Neutrophil (primary cell): ENCODE results near the gene GNA12.
"Not testable (repeated sequence)": the region's sequence is repeated elsewhere in the genome, so short reads cannot be mapped to it uniquely, and the experiment has no call there.

Experiments used
- H3K27ac ChIP-seq: fragments of 200-600 bp; sonication (generic); 2 replicates; pipeline ENCODE4 v1.5.1; 2016; ENCODE audit warnings: mild to moderate bottlenecking, moderate library complexity
- H3K27me3 ChIP-seq: fragments of 200-600 bp; sonication (generic); 2 replicates; pipeline ENCODE4 v1.6.0; 2016; ENCODE audit warnings: mild to moderate bottlenecking
- H3K36me3 ChIP-seq: fragments of 200-600 bp; sonication (generic); 2 replicates; pipeline ENCODE4 v1.5.1; 2017
- H3K4me1 ChIP-seq, 2 experiments: fragments of 200-600 bp in 1 of 2; sonication (generic) in 1 of 2; 1 replicate in 1 of 2; 2 replicates in 1 of 2; pipeline versions ENCODE4 v1.5.1 to v1.6.1; 2013 to 2016; ENCODE audit warnings: low read depth in 1 of 2, low read length in 1 of 2, mild to moderate bottlenecking in 1 of 2, moderate library complexity in 1 of 2; ENCODE audit not compliant: control insufficient read depth in 1 of 2, insufficient read depth in 1 of 2
- H3K4me3 ChIP-seq, 2 experiments: fragments of 200-600 bp in 1 of 2; sonication (generic) in 1 of 2; 1 replicate in 1 of 2; 2 replicates in 1 of 2; pipeline ENCODE4 v1.5.1; 2013 to 2016; ENCODE audit warnings: low read depth in 1 of 2, low read length in 1 of 2, mild to moderate bottlenecking in 1 of 2, moderate library complexity in 1 of 2
- H3K9me3 ChIP-seq: fragments of 200-600 bp; sonication (generic); 2 replicates; pipeline ENCODE4 v1.5.1; 2016
- TF ChIP-seq, protein P1 (sequence below): fragments of 200-600 bp; sonication (generic); IDR thresholded peaks from 2 replicates; pipeline ENCODE4 v1.5.1; 2016; ENCODE audit warnings: antibody characterized with exemption

Gene GNA12

DNA sequence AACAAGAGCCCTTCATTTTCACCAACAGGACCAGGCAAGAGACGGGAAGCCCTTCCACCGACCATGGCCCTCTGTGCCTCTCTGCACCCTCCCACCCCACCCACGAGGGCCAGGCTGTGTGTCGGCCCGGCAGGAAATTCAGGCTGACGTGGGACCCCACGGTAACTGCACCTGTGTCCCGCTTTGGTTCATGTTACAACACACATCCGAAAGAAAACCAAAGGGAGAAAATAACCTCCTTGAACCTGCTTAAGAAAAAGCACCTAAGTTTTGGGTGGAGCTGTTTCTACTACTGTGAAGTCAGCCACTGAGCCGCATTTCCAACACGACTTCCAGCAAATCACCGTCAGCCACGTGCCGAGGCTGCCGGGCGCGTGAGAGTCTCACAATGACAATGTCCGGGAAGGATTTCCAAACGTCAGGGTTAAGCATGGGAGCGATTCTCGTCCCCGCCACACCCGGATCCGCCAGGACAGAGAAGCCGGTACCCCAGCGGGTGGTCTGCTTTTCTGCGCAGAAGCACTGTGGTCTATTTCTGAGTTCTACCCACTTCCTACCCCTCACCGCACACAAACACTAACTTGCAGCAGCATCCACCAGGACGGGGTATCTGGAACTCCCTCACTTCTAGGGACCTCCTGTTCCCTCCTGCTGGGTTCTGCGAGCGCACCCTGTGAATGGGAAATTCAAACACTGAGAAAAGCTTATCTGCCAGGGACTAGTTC, 119.5 kb downstream of the GNA12 start:
- H3K4me3 ChIP-seq = no peak overlapping the region
- no peaks in the 10 kb centered on the region for H3K4me1 ChIP-seq
- TF ChIP-seq, protein P1, sequence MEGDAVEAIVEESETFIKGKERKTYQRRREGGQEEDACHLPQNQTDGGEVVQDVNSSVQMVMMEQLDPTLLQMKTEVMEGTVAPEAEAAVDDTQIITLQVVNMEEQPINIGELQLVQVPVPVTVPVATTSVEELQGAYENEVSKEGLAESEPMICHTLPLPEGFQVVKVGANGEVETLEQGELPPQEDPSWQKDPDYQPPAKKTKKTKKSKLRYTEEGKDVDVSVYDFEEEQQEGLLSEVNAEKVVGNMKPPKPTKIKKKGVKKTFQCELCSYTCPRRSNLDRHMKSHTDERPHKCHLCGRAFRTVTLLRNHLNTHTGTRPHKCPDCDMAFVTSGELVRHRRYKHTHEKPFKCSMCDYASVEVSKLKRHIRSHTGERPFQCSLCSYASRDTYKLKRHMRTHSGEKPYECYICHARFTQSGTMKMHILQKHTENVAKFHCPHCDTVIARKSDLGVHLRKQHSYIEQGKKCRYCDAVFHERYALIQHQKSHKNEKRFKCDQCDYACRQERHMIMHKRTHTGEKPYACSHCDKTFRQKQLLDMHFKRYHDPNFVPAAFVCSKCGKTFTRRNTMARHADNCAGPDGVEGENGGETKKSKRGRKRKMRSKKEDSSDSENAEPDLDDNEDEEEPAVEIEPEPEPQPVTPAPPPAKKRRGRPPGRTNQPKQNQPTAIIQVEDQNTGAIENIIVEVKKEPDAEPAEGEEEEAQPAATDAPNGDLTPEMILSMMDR = no peak
- H3K27me3 ChIP-seq = peaks cover 6% of the 10 kb centered on the region
- no peak overlapping the region for H3K27ac ChIP-seq
- no peaks in the 10 kb centered on the region for H3K9me3 ChIP-seq
- H3K36me3 ChIP-seq = no peaks in the 10 kb centered on the region

DNA sequence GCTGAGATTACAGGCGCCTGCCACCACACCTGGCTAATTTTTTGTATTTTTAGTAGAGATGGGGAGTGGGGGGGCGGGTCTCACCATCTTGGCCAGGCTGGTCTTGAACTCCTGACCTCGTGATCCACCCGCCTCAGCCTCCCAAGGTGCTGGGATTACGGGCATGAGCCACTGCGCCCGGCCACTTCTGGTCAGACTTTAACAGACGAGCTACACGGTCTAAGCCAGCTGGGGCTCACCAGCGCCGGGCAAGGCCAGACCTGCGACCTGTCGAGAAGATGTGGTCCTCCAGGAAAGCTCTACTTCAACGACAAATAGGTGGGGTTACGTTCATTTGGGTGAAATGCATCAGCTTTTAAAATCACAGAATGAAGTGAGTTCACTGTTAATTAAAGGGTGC, 120.1 kb downstream of the GNA12 start:
- H3K36me3 ChIP-seq, H3K4me3 ChIP-seq, H3K27me3 ChIP-seq: not testable (repeated sequence)

DNA sequence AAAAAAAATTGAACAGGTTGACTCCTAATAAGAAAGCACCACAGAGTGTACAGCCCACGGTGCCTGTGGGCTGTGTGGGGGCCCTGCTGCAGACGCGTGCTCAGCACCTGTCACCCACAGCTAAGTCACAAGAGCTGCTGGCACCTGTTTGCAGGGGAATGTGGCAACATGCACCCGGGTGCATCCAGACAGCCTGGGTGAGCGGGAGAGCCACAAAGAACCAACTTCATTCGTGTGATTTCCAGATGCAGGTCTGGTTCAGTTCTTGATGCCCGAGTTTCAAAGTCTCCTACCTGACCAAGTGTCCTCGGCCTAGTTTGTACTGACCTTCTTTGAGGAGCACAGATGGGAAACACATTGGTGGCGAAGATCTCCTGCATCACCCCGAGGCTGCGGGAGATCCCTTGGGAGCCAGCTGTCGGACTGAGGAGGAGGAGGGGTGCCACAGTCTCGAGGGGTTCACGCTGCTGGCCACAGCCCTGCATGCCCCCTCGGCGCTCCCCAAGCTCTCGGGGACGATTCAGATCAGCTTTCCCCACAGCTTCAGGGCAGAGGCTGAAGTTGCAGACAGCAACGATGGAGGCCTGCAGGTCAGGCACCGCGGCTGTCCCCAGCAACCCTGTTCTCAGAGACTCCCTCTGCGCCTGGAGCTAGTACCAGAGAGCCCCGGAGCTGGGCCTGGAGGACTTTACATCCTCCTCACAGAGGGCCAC, 120.8 kb downstream of the GNA12 start:
- no peaks in the 10 kb centered on the region for H3K36me3 ChIP-seq

More for the DNA sequence above, 120.1 kb downstream of the GNA12 start:
- not testable (repeated sequence) for H3K27ac ChIP-seq, H3K9me3 ChIP-seq, H3K4me1 ChIP-seq

DNA sequence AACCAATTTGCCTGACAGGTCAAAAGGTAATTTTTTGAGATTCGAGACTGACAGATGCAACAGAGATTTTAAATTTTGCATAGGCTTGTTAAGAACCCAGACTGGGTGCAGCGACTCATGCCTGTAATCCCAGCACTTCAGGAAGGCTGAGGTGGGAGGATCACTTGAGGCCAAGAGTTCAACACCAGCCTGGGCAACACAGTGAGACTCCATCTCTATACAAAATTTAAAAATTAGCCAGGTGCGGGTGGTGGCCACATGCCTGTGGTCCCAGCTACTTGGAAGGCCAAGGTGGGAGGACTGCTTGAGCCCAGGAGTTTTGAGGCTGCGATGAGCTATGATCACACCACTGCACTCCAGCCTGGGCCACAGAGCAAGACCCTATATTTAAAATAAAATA, 121.5 kb downstream of the GNA12 start:
- H3K27me3 ChIP-seq = peaks cover 23% of the 10 kb centered on the region
- TF ChIP-seq, protein P1 = no peak
- H3K4me3 ChIP-seq = no peak overlapping the region
- H3K9me3 ChIP-seq = no peaks in the 10 kb centered on the region
- no peaks in the 10 kb centered on the region for H3K4me1 ChIP-seq
- no peak overlapping the region for H3K27ac ChIP-seq
- no peaks in the 10 kb centered on the region for H3K36me3 ChIP-seq

More for the DNA sequence above, 120.8 kb downstream of the GNA12 start:
- peaks cover 16% of the 10 kb centered on the region for H3K27me3 ChIP-seq
- H3K27ac ChIP-seq = no peak overlapping the region
- no peak overlapping the region for H3K4me3 ChIP-seq
- H3K9me3 ChIP-seq = no peaks in the 10 kb centered on the region
- H3K4me1 ChIP-seq = no peaks in the 10 kb centered on the region
- TF ChIP-seq, protein P1 = no peak

DNA sequence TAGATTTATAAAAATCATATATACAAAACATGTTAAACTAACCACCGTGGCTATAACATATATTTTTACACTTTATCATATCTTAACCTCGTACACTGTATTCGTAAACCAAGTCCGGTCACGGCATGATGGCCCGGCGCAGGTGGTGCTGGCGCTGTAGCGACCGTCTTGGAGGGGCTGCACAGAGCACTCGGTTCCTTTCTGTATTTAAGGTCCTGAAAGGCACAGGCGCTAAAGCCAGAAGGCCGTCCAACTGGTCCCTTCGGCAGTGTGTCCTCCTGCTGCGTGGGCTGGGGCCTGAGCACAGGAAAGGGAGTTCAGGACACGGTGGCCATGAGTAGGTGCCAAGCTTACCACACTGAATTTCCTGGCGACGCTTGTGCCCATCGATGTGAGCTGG, 122.3 kb downstream of the GNA12 start:
- H3K27ac ChIP-seq = no peak overlapping the region
- H3K4me3 ChIP-seq = no peak overlapping the region
- H3K9me3 ChIP-seq = no peaks in the 10 kb centered on the region
- no peaks in the 10 kb centered on the region for H3K36me3 ChIP-seq
- no peaks in the 10 kb centered on the region for H3K4me1 ChIP-seq
- H3K27me3 ChIP-seq = peaks cover 31% of the 10 kb centered on the region
- TF ChIP-seq, protein P1 = no peak

DNA sequence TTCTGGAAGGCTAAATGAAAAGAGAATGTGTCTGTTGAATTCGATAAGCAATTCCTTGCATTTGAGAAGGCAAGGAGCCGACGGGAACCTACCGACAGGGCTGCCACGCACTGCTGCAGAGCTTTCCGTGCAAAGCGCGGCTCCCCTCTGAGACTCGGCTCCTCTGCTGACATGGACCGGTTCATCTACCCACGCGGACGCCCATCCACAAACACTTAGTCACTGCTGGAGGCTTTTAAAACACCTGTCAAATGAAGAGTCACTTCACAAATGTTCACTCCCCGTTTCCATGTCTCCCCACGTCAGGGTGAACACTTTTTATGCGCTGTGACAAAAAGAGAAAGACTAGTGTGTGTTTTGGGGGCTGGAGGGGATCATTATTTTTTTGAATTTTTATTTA, 124.1 kb downstream of the GNA12 start:
- no peaks in the 10 kb centered on the region for H3K9me3 ChIP-seq
- H3K4me1 ChIP-seq = no peaks in the 10 kb centered on the region
- no peaks in the 10 kb centered on the region for H3K36me3 ChIP-seq
- no peak overlapping the region for H3K4me3 ChIP-seq
- TF ChIP-seq, protein P1 = no peak
- no peak overlapping the region for H3K27ac ChIP-seq
- H3K27me3 ChIP-seq = peaks cover 48% of the 10 kb centered on the region
